ENCODE results near the gene NDUFAF8.

The NDUFAF8 gene

GRCh38 chr17:81231766-81232581 lies 7.1 kb upstream of the NDUFAF8 start:
- no peak for DNase-seq (ENCODE audit: low read depth)
- H3K4me3 ChIP-seq (ENCODE audit: low read length): no peak overlapping the region
- TF ChIP-seq CTCF (conservative IDR thresholded peaks at IDR 0.05; ENCODE audit: low read depth, low read length): no peak

- TF ChIP-seq CTCF (conservative IDR thresholded peaks at IDR 0.05; ENCODE audit: low read depth, low read length): no peak
- no peak for DNase-seq (ENCODE audit: low read depth)
- no peak overlapping the region for H3K4me3 ChIP-seq (ENCODE audit: low read length)
Measured at GRCh38 chr17:81232616-81233241, 6.4 kb upstream of the NDUFAF8 start.

GRCh38 chr17:81233316-81233715 lies 5.8 kb upstream of the NDUFAF8 start:
- DNase-seq (ENCODE audit: low read depth): no peak
- no peak for TF ChIP-seq CTCF (conservative IDR thresholded peaks at IDR 0.05; ENCODE audit: low read depth, low read length)
- no peak overlapping the region for H3K4me3 ChIP-seq (ENCODE audit: low read length)

- H3K4me3 ChIP-seq (ENCODE audit: low read length): no peak overlapping the region
- TF ChIP-seq CTCF (conservative IDR thresholded peaks at IDR 0.05; ENCODE audit: low read depth, low read length): no peak
- no peak for DNase-seq (ENCODE audit: low read depth)
Measured at GRCh38 chr17:81233811-81234505, 5.2 kb upstream of the NDUFAF8 start.

GRCh38 chr17:81234506-81234855 lies 4.6 kb upstream of the NDUFAF8 start:
- H3K4me3 ChIP-seq (ENCODE audit: low read length): no peak overlapping the region
- TF ChIP-seq CTCF (conservative IDR thresholded peaks at IDR 0.05; ENCODE audit: low read depth, low read length): no peak
- no peak for DNase-seq (ENCODE audit: low read depth)

GRCh38 chr17:81234940-81235821 lies 3.9 kb upstream of the NDUFAF8 start:
- no peak for TF ChIP-seq CTCF (conservative IDR thresholded peaks at IDR 0.05; ENCODE audit: low read depth, low read length)
- no peak for DNase-seq (ENCODE audit: low read depth)
- no peak overlapping the region for H3K4me3 ChIP-seq (ENCODE audit: low read length)
